CD1c-positive myeloid dendritic cell (primary cell): ENCODE measurements around the gene NPFF.
A peak's percentile ranks its signal among the peaks of the same experiment; 100 is the strongest.
"Not testable (repeated sequence)": the region's sequence is repeated elsewhere in the genome, so short reads cannot be mapped to it uniquely, and the experiment has no call there.

Source experiments
- DNase-seq: peaks from one replicate; pipeline ENCODE4 v3.0.0-alpha.2; 2016; ENCODE audit errors: extremely low spot score

Gene NPFF

GRCh38 chr12:53496752-53497032, 10.6 kb downstream of the NPFF start:
- no peak for DNase-seq

- DNase-seq, result peak; percentile 37
Measured at GRCh38 chr12:53495903-53496751, 11.2 kb downstream of the NPFF start.

GRCh38 chr12:53493610-53494391, 13.5 kb downstream of the NPFF start:
- no peak for DNase-seq

GRCh38 chr12:53492830-53493609, 14.3 kb downstream of the NPFF start:
- peak; percentile 89 for DNase-seq

- no peak for DNase-seq
Measured at GRCh38 chr12:53492188-53492587, 15.1 kb downstream of the NPFF start.

GRCh38 chr12:53489242-53489864, 17.9 kb downstream of the NPFF start:
- DNase-seq, result no peak

- no peak for DNase-seq
Measured at GRCh38 chr12:53486736-53487487, 20.4 kb downstream of the NPFF start.

- no peak for DNase-seq
Measured at GRCh38 chr12:53485955-53486735, 21.1 kb downstream of the NPFF start.

- no peak for DNase-seq
Measured at GRCh38 chr12:53484686-53485575, 22.4 kb downstream of the NPFF start.

GRCh38 chr12:53483979-53484377, 23.3 kb downstream of the NPFF start:
- no peak for DNase-seq

- DNase-seq, result no peak
Measured at GRCh38 chr12:53483225-53483978, 23.9 kb downstream of the NPFF start.

- no peak for DNase-seq
Measured at GRCh38 chr12:53482626-53483168, 24.6 kb downstream of the NPFF start.

- no peak for DNase-seq
Measured at GRCh38 chr12:53481939-53482586, 25.2 kb downstream of the NPFF start.

- DNase-seq, result not testable (repeated sequence)
Measured at GRCh38 chr12:53481458-53481857, 25.8 kb downstream of the NPFF start.

- no peak for DNase-seq
Measured at GRCh38 chr12:53480491-53481442, 26.5 kb downstream of the NPFF start.

GRCh38 chr12:53479331-53479730, 28.0 kb downstream of the NPFF start:
- no peak for DNase-seq

GRCh38 chr12:53478865-53479264, 28.4 kb downstream of the NPFF start:
- no peak for DNase-seq
